GM19023 (cell line): ENCODE results near the gene ABCD1.

Experiments used
- ATAC-seq: cut with Tn5 transposase; IDR thresholded peaks from one replicate; pipeline ENCODE4 v1.9.1; 2021; ENCODE audit warnings: mild to moderate bottlenecking, moderate library complexity; ENCODE audit not compliant: unreplicated experiment

ABCD1 gene

DNA sequence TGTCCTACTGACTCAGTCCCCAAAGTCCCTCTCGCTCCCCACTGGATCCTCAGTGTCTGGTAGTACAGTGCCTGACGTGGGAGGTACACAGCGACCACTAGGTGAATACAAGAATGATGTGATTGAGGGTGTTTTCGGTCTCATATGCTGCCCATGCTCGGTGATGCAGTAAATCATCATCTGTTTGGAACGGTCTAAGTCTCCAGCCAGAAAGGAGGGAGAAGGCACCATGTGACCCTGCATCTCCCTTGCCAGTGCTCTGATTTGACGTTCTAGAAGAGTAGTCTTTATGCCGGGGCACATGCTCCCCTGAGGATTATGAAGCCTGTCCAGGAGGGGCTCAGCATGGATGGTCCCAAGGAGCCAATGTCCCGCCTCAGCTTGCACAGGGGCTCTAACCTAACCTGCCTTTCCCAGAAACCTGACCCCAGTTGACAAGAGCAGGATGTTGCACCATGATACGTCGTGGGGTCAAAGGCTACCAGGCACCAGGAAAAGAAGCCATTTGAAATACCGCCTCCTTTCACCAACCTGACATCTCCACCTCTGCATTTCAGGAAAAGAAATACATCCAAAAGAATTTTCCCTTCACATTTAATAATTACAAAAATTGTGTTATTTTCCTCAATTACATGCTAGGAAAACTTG, 25.6 kb downstream of the ABCD1 start:
- ATAC-seq = no peak

DNA sequence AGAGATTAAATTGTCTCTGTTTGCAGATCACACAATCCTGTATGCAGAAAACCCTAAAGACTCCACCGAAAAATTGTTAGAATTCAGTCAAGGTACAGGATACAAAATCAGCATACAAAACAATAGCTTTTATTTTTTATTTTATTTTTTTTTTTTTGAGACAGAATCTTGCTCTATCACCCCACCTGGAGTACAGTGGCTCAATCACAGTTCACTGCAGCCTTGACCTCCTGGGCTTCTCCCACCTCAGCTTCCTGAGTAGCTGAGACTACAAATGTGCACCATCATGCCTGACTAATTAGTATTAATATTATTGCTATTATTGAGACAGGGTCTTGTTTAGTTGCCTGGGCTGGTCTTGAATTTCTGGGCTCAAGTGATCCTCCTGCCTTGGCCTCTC, 30.5 kb downstream of the ABCD1 start:
- ATAC-seq = no peak

DNA sequence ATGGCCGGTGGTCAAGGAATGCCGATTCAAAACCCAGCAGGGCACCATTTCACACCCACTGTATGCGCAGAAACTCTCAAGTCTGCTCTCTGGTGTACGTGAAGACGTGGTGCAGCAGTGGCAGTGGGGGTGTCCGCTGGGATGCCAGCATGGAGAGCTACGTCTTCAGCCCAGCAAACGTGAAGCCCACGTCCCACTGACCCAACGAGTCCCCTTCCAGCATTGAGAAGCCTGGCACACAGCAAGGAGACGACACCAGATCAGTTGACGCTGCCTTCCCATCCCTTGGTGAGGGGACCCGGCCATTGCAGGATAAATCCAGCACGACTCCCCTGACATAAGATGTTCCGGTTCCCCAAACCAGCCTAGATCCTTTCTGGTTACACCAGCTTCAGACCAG, 37.2 kb downstream of the ABCD1 start:
- no peak for ATAC-seq

DNA sequence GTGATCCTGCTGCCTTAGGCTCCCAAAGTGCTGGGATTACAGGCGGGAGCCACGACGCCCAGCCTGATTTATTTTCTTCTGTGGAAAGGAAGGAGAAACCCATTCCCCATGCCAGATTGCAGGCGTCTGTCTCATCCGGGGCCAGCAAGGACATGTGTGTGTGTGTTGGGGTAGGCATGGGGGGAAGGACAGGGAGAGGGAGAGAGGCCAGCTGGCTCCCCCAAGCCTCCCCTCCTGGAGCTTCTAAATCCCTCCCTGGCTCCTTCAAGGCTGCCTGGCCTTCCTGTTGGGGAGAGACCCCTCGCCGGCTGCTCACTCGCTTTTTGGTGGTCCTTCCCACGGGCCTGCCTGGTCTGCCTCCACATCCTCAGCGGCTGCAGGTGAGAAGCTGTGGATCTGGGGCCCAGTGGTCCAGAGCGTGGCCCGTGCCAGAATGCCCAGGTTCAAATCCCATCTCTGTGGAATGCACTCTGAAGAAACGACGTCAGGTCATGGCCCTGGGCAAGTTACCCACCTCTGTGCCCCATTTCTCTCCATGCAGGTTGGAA, 38.0 kb downstream of the ABCD1 start:
- no peak for ATAC-seq

DNA sequence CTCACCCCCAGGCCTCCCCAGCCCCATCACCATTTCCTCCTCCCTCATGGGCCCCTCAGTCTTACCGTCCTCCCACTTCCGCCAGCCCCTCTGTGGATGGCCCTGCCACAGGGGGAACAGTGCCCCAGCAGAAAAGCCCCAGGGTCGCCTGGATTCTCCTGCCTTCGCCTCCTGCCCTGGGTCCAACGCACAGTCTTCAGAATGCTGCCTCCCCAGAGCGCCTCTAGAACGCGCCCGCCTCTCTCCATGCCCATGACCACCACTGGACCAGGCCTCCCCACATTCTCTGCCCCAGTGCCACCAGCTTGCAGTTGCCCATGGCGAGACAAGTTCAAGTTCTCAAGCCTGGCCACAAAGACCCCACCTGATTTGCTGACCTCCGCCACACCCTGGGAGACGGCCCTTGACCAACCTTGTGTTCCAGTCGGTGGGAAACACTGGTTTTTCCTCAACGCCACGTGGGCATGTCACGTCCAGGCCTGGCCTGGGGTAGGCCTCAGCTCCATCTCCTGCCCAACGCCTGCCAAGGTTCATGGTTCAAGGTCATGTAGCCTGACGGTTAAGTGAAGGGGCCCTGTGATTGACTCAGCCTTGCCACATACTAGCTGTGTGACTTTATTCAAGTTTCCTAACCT, 38.8 kb downstream of the ABCD1 start:
- ATAC-seq = no peak

DNA sequence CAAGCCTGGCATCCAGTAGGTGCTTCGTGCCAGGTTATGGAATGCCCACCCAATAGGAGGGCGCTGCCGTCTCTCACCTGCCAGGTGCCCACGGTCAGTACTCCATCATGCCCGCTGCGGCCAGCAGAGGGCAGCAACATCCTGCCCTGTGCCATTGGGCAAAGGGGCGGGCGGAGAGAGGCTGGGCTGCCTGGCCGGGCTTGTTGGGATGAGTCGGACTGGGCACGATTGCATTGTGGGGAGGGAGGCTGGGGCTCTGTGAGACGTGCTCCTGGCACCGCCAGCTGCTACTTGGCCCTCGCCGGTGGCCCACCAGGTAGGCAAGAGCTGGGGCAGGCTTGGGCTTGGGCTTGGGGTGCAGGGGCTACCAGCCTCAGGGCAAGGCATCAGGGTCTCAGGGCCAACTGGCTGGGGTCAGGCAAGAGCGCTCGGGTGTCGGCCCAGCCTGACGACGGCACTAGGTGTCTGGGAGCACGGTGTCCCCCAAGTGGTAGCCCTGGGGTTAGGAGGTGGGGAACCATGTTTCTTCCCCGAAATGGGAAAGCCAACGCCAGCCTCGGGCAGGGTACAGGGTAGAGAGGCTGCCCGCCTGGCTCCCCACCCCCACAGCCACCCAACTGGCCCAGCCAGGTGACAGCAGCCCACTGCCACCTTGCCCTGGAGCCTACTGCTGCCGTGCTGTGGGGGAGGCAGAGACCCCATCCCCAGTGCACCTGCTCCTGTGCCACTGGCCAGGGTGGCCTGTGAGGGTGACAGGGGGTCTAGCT, 39.5 kb downstream of the ABCD1 start, which contains the start of gene PLXNB3:
Gene PLXNB3 (plus strand): TSS at position 261 of the 767 bp plus-strand sequence. CDS start 1,287 bp downstream, outside the sequence.
- ATAC-seq = peak; percentile 76

DNA sequence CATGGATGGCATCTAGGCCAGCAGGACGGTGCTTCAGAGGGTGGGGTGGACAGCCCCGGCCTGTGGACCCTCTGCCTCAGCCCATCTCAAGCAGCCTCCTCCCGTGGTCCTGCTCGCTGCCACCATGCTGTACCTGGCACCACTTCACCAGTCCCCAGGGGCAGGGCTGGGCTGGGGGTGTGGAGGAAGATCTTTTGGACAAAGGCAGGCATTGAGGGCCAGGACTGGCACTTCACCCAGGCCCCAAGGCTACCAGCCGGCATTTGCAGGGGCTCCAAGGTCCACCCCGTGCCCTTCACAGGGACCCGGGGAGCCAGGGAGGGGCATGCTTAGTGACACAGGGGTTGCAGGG, 40.1 kb downstream of the ABCD1 start:
- no peak for ATAC-seq

DNA sequence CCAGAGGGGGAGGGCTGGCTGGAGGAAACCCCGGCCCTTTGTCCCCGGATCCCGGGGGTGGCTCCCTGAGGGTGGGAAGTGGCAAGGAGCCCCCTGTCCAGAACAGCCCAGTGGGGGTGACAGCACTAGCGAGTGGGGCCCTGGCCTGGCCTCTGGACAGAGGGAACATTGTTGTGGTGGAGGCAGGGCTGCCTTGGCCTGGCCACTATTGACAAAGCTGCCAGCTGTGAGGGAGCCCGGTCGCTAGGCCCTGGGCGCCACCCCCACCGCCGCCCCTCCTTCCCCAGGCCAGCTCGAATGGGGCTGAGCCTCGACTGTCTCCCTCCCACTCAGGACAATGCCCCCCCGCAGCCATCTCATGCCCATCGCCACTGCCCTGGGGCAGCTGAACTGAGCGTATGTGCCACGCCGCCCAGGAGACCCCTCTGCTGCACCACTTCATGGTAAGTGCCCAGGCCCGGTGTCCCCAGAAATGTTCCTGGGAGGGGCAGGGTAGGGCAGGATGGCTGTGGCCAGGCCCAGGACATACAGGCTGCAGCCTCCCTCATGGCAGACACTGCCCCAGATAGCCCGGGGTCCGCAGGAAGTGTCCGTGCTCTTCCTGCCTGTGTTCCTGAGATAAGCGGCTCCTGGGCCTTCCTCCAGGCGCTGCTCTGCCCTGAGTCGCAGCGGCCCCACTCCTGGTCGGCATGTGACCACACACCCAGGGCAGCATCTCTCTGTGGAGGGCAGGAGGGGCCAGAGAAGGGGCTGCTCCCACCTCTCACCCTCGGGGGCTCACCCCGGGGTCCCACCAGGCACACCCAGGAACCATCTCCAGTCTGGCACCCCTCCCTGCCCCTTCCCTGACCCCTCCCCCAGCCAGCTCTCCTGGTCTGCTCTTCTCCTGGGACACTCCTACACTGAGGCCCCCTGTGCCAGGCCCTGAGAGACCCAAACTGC, 40.8 kb downstream of the ABCD1 start:
- no peak for ATAC-seq

DNA sequence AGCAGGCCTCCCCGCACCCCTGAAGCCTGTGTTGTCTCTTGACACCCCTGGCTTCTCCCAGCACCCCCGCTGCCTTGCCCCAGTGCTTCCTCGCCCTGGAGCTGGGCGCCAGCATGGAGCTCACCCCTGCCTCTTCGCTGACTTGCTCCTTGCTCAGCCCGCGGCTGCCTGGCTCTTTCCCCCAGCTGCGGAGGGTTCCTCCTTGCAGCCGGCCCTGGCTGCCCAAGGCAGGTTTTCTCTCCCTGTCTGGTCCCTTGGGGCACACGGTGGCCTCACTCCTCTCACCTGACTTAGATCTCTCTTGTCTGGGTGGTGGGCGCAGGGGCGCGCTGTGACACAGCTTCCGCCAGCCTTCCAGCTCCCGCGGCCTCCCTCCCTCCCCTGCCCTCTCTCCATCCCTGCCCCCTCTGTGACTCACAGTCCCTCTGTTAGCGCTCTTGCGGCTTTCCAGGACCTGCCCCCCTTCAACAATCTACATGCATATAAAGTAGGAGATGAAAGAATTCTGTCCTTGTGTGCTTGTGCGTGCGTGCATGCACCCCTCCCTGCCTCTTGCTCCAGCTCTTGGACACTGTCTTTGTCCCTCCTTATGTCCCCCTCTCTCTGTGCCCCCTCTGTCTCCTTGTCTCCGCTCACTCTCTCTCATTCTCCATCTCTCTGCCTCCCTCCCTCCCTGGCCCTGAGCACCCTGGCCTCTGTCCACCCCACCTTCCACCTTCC, 41.6 kb downstream of the ABCD1 start:
- ATAC-seq = no peak

DNA sequence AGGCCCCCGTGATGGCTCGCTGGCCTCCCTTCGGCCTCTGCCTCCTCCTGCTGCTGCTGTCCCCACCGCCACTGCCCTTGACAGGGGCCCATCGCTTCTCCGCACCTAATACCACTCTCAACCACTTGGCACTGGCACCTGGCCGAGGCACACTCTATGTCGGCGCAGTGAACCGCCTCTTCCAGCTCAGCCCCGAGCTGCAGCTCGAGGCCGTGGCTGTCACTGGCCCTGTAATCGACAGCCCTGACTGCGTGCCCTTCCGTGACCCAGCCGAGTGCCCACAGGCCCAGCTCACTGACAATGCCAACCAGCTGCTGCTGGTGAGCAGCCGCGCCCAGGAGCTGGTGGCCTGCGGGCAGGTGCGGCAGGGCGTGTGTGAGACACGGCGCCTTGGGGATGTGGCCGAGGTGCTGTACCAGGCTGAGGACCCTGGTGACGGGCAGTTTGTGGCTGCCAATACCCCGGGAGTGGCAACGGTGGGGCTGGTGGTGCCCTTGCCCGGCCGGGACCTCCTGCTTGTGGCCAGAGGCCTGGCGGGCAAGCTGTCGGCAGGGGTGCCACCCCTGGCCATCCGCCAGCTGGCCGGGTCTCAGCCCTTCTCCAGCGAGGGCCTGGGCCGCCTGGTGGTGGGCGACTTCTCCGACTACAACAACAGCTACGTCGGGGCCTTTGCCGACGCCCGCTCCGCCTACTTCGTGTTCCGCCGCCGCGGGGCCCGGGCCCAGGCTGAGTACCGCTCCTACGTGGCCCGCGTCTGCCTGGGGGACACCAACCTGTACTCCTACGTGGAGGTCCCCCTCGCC, 42.4 kb downstream of the ABCD1 start:
- ATAC-seq = no peak

DNA sequence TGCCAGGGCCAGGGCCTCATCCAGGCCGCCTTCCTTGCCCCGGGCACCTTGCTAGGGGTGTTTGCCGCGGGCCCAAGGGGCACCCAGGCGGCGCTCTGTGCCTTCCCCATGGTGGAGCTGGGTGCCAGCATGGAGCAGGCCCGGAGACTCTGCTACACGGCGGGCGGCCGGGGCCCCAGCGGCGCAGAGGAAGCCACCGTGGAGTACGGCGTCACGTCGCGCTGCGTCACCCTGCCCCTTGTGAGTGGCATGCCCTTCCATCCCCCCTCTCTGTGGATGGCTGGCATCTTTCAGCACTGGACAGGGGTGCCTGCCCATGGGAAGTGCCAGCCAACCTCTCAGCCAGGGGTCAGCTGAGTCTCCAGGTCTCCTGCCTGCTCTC, 43.0 kb downstream of the ABCD1 start:
- no peak for ATAC-seq

DNA sequence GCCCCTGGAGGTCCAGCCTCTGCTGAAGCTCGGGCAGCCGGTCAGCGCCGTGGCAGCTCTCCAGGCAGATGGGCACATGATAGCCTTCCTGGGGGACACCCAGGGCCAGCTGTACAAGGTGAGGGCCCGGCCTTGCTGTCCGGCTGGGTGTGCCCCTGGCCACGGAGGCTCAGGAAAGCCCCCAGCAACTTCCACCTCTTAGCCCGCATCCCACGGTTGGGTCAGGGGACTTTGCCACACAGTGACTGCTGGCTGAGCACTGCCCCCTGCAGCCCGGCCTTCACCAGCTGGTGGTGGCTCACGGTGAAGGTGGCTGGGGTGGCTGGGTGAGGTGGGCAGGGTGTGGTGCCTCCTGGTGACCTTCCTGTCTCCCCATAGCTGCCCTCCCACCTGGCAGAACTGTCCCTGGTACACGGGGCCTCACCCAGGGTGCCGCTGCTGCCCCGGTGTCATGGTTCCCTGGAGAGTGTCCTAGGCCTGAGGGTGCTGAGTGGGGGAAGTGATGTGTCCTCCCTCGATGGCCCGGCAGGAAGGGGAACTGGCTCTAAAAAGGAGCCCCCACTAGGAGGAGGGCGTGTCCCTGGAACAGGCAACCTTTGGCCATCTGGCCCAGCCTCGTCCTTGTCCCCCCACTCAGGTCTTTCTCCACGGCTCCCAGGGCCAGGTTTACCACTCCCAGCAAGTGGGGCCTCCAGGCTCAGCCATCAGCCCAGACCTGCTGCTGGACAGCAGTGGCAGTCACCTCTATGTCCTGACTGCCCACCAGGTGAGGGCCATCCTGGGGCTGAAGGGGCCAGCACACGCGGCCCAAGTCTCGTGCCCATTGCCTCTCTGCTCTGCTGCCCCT, 43.9 kb downstream of the ABCD1 start:
- ATAC-seq = no peak

DNA sequence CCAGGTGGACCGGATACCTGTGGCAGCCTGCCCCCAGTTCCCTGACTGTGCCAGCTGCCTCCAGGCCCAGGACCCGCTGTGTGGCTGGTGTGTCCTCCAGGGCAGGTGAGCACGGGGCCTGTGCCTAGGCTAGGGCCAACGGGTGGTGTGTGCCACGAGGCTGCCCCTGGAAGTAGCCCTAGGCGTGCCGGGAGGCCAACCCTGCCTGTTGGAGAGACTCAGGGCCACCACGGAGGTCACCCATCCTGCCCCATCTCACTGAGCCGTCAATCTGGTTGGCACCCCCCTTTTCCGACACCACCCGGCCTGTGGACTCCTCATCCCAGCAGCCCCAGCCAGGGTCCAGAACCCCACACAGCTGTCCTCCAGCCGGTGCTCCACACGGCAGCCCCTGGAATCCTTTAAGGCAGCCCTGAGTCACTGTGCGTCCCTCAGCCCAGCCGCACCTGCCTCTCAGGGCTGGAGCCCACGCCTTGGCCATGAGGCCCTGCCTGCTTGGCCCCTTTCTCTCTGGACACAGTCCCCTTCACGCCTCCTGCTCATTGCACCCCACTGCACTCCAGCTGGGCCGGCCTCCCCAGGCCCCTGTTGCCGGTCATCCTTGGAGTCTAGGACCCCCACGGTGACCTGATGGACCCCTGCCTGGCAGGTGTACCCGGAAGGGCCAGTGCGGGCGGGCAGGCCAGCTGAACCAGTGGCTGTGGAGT, 44.7 kb downstream of the ABCD1 start:
- ATAC-seq = no peak

DNA sequence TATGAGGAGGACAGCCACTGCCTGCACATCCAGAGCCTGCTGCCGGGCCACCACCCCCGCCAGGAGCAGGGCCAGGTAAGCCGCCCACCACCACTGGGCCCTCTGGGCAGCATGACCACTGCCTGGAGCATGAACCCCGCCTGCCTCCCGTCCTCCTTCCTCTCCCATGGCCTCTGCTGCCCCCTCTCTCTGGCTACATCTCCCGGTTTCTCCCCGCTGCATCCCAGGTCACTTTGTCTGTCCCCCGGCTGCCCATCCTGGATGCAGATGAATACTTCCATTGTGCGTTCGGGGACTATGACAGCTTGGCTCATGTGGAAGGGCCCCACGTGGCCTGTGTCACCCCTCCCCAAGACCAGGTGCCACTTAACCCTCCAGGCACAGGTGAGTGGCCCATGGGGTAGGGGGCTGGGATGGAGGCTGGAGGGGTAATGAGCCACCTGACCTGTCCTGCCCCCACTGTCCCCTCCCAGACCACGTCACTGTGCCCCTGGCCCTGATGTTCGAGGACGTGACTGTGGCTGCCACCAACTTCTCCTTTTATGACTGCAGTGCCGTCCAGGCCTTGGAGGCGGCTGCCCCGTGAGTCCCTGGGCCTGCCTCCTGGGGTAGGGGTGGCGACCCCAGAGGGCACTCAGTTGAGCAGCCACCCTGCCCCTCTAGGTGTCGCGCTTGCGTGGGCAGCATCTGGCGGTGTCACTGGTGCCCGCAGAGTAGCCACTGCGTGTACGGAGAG, 45.4 kb downstream of the ABCD1 start:
- ATAC-seq = no peak

DNA sequence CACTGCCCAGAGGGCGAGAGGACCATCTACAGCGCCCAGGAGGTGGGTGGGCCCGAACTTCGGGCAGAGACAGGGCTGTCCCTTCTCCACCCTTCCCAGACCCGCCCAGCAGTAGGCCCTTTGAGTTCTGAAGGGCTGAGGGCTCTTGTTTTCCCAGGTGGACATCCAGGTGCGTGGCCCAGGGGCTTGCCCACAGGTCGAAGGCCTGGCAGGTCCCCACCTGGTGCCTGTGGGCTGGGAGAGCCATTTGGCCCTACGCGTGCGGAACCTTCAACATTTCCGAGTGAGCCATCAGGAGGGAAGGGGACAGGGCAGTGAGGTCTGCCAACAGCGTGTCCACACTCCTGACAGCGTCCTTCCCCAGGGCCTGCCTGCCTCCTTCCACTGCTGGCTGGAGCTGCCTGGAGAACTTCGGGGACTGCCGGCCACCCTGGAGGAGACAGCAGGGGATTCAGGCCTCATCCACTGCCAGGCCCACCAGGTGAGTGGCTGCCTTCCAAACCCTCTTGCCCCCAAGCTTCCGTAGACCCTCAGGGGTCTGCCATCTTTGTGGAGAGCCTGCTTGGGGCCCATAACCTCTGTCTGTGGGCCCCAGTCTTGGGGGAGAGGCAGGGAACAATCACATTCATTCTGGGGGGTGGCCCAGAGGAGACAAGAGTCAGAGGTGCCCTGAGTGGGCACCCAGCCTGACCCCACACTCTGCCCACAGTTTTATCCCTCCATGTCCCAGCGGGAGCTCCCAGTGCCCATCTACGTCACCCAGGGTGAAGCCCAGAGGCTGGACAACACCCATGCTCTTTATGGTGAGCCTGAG, 46.2 kb downstream of the ABCD1 start:
- ATAC-seq = no peak
